ENCODE data around the gene HAPLN3. TPM values are rescaled to one million over a fixed set of nuclear protein-coding genes. Genes with fewer than 3 reads are reported as not detected.

The HAPLN3 gene
- polyA plus RNA-seq, 2 of the 4 experiments (the other 2 are of a cell fraction), result 8.5 to 39.7 TPM

DNA sequence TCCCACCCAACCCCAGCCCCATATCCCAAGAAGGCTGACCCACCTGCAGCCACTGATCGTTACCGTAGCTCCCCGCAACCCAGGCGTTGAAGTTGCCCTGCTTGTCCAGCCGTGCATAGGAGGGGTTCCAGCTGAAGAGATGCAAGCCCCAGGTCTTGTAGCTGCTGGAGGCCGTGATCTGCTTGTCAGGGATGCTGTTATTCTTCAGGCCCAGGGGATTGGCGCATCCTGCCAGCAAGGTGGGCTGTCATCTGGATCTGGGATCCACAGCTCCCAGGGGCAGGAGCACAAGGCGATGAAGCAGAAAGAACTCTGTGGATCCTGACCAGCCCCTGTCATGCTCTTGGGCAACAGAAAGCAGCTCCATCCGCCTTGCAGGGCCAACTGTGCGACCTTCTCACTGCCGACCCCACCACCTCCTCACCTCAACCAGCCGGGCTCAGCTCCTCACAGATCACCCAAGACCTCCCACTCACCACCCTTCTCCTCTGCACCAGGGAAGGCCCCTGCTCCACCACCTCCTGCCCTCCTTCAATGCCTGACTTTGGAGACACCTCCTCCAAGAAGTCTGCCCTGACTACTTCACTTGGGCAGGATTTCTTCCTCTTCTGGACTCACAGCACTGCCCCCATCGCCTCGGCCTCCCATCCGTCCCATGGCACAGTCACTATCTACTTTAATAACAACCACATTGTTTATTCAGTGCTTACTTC, 6.3 kb upstream of the HAPLN3 start:
- DNase-seq (ENCODE audit: low read depth in 1 of 2, low spot score in 1 of 2) (no peak), FAIRE-seq (no peak), ATAC-seq (no peak)
- Histone ChIP-seq H3K4me2 (no peak overlapping the region), H3K27ac (peak overlapping the region in 1 of 2 experiments; percentile 2; a peak in 3 of 6 replicates), H3K9me3 (no peaks in the 10 kb centered on the region), H3K4me3 (no peak overlapping the region), H3K4me1 (peaks cover 47% of the 10 kb centered on the region)
- TF ChIP-seq ZFP36 (IDR thresholded peaks at IDR 0.05; ENCODE audit: borderline replicate concordance, partially characterized antibody) (peak; percentile 92), NPAS2 (CRISPR knock-in tag; IDR thresholded peaks at IDR 0.05; ENCODE audit: borderline replicate concordance) (no peak)
- 88% methylated on average over 15 of the region's 15 CpGs for WGBS (ENCODE audit: missing lambda C conversion rate)
- ChIA-PET CTCF (interaction anchor here (0.5 to 32.8 kb wide), 13 partner anchors 7 to 457 kb away, joined by 3 to 851 read pairs (median 67); partner anchors contain the start of genes HAPLN3 and MFGE8), POLR2A (no interaction called here)

DNA sequence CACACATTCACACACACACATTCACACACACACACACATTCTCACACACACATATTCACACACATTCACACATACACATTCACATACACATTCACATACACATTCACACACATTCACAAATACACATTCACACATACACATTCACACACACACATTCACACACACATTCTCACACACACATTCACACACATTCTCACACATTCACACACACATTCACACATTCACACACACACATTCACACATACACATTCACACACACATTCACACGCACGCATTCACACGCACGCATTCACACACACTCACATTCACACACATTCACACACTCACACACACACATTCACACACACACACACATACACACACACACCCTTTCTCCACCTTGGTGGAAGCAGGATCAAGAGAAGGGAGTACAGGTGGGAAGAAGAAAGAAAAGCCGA, 5.7 kb upstream of the HAPLN3 start:
- ATAC-seq, result no peak
- CTCF ChIA-PET, result interaction anchor here (1.0 to 32.8 kb wide), 11 partner anchors 9 to 424 kb away, joined by 3 to 851 read pairs (median 5); partner anchors contain the start of gene MFGE8

More for the DNA sequence above, 5.7 kb upstream of the HAPLN3 start:
- DNase-seq (ENCODE audit: low read depth in 1 of 2, low spot score in 1 of 2) (no peak), FAIRE-seq (no peak)
- no peak overlapping the region for H3K4me3 ChIP-seq
- H3K27ac ChIP-seq, result peak overlapping the region in 1 of 2 experiments; percentile 2; a peak in 2 of 6 replicates
- no peak overlapping the region; the same call in 2 of the 3 replicates for H3K4me2 ChIP-seq
- TF ChIP-seq KDM5A (IDR thresholded peaks at IDR 0.05) (no peak), PHF8 (IDR thresholded peaks at IDR 0.05; ENCODE audit: borderline replicate concordance, low read depth) (no peak), EHF (CRISPR knock-in tag; IDR thresholded peaks at IDR 0.05) (no peak), ZNF302 (CRISPR knock-in tag; IDR thresholded peaks at IDR 0.05) (no peak), TFCP2L1 (CRISPR knock-in tag; IDR thresholded peaks at IDR 0.05) (no peak), RNF2 (IDR thresholded peaks at IDR 0.05; ENCODE audit: borderline replicate concordance, low read depth) (no peak), MAZ (IDR thresholded peaks at IDR 0.05; ENCODE audit: borderline replicate concordance, low read depth, low read length) (no peak)
- TF ChIP-seq, protein P1, sequence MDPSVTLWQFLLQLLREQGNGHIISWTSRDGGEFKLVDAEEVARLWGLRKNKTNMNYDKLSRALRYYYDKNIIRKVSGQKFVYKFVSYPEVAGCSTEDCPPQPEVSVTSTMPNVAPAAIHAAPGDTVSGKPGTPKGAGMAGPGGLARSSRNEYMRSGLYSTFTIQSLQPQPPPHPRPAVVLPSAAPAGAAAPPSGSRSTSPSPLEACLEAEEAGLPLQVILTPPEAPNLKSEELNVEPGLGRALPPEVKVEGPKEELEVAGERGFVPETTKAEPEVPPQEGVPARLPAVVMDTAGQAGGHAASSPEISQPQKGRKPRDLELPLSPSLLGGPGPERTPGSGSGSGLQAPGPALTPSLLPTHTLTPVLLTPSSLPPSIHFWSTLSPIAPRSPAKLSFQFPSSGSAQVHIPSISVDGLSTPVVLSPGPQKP (IDR thresholded peaks at IDR 0.05; ENCODE audit: low read depth, low read length), result no peak
- TF ChIP-seq, protein P2, sequence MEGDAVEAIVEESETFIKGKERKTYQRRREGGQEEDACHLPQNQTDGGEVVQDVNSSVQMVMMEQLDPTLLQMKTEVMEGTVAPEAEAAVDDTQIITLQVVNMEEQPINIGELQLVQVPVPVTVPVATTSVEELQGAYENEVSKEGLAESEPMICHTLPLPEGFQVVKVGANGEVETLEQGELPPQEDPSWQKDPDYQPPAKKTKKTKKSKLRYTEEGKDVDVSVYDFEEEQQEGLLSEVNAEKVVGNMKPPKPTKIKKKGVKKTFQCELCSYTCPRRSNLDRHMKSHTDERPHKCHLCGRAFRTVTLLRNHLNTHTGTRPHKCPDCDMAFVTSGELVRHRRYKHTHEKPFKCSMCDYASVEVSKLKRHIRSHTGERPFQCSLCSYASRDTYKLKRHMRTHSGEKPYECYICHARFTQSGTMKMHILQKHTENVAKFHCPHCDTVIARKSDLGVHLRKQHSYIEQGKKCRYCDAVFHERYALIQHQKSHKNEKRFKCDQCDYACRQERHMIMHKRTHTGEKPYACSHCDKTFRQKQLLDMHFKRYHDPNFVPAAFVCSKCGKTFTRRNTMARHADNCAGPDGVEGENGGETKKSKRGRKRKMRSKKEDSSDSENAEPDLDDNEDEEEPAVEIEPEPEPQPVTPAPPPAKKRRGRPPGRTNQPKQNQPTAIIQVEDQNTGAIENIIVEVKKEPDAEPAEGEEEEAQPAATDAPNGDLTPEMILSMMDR (IDR thresholded peaks at IDR 0.05), result no peak
- TF ChIP-seq, protein P3, sequence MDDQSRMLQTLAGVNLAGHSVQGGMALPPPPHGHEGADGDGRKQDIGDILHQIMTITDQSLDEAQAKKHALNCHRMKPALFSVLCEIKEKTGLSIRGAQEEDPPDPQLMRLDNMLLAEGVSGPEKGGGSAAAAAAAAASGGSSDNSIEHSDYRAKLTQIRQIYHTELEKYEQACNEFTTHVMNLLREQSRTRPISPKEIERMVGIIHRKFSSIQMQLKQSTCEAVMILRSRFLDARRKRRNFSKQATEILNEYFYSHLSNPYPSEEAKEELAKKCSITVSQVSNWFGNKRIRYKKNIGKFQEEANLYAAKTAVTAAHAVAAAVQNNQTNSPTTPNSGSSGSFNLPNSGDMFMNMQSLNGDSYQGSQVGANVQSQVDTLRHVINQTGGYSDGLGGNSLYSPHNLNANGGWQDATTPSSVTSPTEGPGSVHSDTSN (IDR thresholded peaks at IDR 0.05), result no peak
- TF ChIP-seq, protein P4, sequence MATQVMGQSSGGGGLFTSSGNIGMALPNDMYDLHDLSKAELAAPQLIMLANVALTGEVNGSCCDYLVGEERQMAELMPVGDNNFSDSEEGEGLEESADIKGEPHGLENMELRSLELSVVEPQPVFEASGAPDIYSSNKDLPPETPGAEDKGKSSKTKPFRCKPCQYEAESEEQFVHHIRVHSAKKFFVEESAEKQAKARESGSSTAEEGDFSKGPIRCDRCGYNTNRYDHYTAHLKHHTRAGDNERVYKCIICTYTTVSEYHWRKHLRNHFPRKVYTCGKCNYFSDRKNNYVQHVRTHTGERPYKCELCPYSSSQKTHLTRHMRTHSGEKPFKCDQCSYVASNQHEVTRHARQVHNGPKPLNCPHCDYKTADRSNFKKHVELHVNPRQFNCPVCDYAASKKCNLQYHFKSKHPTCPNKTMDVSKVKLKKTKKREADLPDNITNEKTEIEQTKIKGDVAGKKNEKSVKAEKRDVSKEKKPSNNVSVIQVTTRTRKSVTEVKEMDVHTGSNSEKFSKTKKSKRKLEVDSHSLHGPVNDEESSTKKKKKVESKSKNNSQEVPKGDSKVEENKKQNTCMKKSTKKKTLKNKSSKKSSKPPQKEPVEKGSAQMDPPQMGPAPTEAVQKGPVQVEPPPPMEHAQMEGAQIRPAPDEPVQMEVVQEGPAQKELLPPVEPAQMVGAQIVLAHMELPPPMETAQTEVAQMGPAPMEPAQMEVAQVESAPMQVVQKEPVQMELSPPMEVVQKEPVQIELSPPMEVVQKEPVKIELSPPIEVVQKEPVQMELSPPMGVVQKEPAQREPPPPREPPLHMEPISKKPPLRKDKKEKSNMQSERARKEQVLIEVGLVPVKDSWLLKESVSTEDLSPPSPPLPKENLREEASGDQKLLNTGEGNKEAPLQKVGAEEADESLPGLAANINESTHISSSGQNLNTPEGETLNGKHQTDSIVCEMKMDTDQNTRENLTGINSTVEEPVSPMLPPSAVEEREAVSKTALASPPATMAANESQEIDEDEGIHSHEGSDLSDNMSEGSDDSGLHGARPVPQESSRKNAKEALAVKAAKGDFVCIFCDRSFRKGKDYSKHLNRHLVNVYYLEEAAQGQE (IDR thresholded peaks at IDR 0.05), result no peak
- H3K9me3 ChIP-seq, result no peaks in the 10 kb centered on the region
- WGBS (ENCODE audit: missing lambda C conversion rate), result 62% methylated on average over 5 of the region's 5 CpGs
- H3K4me1 ChIP-seq, result peaks cover 45% of the 10 kb centered on the region
- POLR2A ChIA-PET, result no interaction called here

All from A549 (cell line).